HG03439 (cell line): ENCODE data around the gene NDEL1.

ENCODE experiments used
- ATAC-seq: cut with Tn5 transposase; IDR thresholded peaks from one replicate; pipeline ENCODE4 v1.9.1; 2021; ENCODE audit warnings: mild to moderate bottlenecking, moderate library complexity; ENCODE audit not compliant: unreplicated experiment

The NDEL1 gene

GRCh38 chr17:8413938-8414337 is 21.7 kb upstream of the NDEL1 start:
- no peak for ATAC-seq

- ATAC-seq, result no peak
These were observed 17.9 kb upstream of the NDEL1 start for GRCh38 chr17:8417806-8418205.

DNA sequence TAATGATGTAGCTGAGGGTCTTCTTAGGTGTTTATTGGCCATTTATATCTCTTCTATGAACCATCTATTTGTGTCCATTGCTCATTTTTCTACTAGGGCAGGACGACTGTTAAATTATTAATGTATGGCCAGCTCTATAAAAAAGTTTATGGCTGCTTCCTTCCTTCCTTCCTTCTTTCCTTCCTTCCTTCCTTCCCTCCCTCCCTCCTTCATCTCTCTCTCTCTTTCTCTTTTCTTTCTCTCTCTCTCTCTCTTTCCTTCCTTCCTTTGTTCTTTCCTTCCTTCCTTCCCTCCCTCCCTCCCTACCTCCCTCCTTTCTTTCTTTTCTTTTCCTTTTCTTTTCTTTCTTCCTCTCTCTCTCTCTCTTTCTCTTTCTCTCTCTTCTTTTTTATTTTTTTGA is 17.2 kb upstream of the NDEL1 start:
- ATAC-seq, result no peak

DNA sequence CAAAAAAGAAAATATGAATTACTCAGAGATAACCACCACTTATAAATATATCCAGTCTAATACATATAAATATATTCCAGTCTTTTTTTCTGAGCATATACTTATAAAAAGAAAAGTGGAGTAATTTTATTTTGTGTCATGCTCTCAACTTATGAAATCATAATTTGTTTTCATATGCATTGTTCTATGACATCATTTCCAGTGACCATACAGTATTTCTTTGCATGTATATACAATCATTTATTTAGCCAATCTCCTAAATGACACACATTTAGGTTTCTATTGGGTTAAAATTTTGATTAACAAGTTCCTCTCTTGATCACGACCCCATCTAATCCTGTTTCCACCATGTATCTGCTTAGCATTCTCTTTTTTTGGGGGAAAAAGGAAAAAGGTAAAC is 16.4 kb upstream of the NDEL1 start:
- no peak for ATAC-seq

DNA sequence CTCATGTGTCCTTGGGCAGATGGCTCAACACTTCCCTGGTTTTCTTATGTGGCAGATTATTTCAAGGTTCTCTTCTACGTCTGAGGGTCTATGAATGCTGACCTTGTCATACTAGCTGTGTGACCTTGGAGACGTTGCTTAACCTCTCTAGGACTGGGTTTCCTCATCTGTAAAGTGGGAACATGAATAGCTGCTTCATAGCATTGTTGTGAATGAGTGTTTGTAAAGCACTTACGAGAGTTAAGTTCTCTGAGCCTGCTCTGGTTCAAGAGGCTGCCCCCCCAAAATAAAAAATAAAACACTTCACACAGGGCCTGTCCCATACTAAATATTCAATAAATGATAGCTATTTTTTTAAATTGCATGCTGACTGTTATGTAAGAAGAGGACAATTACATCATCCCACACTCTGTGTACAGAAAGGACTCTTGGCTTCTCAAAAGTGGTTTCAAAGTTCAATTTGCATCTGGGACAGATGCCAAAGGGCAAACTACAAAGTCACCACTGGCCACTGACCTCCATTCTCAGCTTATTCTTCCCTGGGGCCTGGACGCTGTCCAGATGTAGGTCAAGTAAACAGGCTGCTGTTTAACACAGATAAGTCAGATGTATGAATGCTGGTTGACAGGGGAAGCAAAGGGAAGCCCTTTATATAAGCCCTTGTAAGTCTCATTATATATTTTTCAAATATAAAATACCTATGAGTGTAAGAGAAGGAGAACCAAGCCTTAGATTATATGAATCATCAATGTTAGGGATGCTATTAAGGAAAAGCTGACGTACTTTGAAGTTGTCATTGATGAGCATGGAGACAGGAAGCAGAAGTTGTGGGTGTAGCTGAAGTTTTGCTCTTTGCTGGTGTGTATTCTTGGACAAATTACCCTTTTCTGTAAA is 15.4 kb upstream of the NDEL1 start:
- ATAC-seq, result no peak

DNA sequence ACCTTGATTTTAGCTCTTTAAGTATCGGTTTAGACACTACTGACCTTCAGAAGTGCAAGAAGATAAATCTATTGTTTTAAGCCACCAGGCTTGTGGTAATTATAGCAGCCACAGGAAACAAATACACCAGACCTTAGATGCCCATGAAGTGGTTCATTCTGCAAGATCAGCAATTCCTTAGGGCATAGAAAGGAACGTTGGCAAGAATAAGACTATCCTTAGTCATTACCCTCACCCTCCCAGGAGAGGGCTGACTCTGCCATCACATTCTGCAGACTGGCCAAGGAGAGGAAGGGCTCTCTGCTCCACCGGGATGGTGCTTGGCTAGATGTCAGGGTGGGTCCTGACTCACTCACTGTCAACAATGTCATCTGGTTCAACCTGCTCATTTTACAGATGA is 14.1 kb upstream of the NDEL1 start:
- no peak for ATAC-seq

- ATAC-seq, result no peak
These were observed 9.5 kb upstream of the NDEL1 start for GRCh38 chr17:8426094-8426720.

GRCh38 chr17:8426802-8427201 is 8.9 kb upstream of the NDEL1 start:
- no peak for ATAC-seq

GRCh38 chr17:8430966-8431365 is 4.7 kb upstream of the NDEL1 start:
- no peak for ATAC-seq

- ATAC-seq, result peak; percentile 60
These were observed 622 bp downstream of the NDEL1 start for GRCh38 chr17:8436169-8436843.

- no peak for ATAC-seq
These were observed 1.1 kb downstream of the NDEL1 start for GRCh38 chr17:8436844-8437171.

GRCh38 chr17:8438441-8438840 is 2.8 kb downstream of the NDEL1 start:
- ATAC-seq, result no peak

DNA sequence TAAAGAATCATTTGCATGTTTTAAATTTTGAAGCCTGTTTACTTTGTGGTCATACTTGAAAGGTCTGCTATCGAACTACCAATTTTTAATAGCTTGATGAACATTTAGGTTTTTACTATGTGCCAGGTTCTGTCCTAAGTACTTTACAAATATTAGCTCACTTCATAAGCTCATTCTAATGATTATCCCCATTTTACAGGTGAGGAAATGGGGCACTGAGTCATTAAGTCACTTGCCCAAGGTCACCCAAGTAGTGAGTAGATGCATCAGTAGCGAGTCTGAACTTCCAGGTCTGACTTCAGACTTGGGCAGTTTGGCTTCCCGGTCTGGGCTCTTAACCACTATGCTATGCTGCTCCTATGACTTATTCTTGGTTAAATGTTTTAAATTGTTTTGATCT is 4.0 kb downstream of the NDEL1 start:
- no peak for ATAC-seq

DNA sequence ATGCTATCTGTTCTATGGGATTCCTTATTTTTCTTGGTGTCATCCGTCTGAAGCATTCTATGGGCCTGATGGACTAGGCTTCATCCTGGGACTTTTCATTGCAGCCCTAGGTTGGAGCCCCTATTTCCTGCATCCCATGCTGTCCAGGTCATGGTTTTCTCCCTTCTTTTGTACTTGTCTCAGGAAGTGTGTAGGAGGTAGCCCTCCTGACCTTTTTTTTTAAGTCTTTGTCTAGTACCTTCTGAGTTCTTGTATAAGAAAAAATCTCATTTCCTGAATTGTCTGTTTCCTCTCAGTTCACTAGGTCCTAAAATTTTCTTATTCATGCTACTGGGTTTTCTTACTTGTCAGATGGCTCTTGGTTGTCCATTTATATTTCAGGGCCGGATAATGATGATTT is 6.0 kb downstream of the NDEL1 start:
- ATAC-seq, result no peak

DNA sequence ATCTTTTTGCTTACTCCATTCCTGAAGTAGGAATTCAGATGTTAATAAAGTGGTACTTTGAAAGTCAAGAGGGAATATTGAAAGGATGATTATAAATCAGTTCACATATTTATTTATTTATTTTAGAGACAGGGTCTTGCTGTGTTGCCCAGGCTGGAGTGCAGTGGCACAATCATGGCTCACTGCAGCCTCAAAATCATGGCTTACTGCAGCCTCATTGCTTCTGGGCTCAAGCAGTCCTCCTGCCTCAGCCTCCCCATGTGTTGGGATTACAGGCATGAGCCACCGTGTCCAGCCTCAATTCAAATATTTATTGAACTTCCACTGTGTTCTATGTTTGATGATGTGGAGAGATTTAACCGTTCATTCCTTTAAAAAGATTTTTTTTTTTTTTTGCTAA is 6.6 kb downstream of the NDEL1 start:
- ATAC-seq, result no peak

GRCh38 chr17:8443756-8444155 is 8.1 kb downstream of the NDEL1 start:
- no peak for ATAC-seq

DNA sequence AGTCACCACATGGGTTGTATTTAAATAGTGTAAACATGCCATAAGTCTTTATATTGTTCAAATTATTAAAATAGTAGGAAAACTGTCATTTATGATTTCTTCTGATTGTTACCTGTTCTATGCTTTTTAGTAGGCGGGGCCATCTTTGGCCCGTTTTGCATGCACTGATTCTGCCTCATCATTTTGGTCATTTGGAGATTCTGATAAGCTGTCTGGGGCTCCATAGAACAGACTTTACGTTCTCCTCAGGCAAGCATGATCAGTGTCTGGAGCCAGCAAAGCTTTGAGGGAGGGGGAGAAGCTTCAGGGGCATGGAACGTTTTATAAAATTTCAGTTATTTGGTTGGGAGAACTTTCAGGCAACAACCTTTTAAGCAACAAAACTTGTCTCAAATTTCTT is 8.8 kb downstream of the NDEL1 start:
- no peak for ATAC-seq

- ATAC-seq, result no peak
These were observed 9.9 kb downstream of the NDEL1 start for GRCh38 chr17:8445536-8445935.

DNA sequence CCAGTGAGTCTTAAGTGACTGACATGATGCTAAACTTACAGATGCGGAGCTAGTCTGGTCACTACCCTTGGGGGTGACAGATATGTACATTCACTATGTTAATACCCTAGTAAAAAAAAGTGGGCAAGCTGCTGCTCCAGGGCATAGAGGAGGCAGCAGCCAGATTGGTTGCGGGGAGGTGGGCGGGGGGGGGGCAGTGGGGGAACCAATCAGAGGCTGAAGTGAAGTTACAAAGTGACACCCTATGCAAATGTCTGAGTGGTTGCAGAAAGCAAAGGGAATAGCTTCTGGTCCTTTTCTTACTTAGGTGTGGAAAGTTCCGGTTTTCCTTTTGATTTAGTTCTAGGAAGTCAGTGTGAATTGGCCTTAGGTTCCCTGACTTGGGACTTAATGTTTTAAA is 12.1 kb downstream of the NDEL1 start:
- no peak for ATAC-seq

GRCh38 chr17:8448310-8448709 is 12.6 kb downstream of the NDEL1 start:
- no peak for ATAC-seq

DNA sequence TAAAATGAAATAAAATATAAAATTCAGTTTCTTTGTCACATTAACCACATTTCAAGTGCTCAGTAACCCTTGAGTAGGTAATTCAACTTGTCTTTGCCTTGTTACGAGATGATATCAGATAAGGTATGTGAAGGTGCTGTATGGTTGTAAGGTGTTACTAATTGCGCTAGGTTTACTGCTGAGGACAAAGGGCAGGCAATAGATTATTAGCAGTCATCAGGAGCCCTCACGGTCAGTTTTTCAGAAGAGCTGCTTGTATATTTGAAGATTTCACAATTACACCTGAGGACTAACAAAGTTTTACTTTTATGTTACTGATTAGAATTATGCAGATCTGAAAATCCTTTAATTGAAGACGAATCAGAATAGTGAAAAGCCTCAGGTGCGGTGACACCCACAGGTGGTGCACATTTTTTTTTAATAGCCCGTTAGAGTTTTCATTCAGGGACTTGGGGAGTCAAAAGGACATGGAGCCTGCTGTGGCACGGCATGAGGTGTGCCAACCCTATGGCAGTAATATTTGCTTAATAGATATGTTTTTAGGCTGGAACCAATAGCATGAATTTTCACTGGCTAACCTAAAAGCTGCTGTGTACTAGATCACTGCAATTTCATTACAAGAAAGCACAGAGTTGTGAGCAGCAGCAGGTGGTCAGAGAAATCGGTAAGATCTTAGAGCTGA is 16.4 kb downstream of the NDEL1 start:
- ATAC-seq, result no peak

DNA sequence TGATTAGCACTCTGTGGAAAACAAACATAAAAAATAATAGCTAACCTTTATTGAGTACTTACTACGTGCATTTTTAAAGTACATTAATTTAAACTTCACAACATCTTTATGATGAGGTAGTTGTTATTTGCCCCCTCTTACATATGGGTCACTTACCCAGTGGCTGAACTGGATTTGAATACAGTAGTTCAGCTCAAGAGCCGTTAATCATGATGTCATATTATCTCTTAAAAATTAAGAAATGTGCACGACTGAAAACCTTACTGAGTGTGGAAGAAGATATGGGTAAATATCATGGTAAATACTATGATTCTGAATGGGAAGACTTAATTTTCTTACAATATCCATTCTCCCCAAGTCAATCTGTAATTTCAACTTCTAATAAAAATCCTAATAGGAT is 17.6 kb downstream of the NDEL1 start:
- no peak for ATAC-seq
